H1 (cell line): ENCODE measurements around the gene PPAT. TPM values are rescaled to one million over a fixed set of nuclear protein-coding genes. Genes with fewer than 3 reads are reported as not detected.

ENCODE experiments used
- CREB1 ChIP-seq: IDR thresholded peaks from 2 replicates; pipeline ENCODE4 v1.6.1; 2012; ENCODE audit warnings: inconsistent platforms
- JUND ChIP-seq: IDR thresholded peaks from 2 replicates; pipeline ENCODE4 v1.6.1; 2011; ENCODE audit warnings: mild to moderate bottlenecking, improper control_type of control experiment, low read length
- SIN3A ChIP-seq, 2 experiments: IDR thresholded peaks in 1 of 2; conservative IDR thresholded peaks in 1 of 2; 2 replicates each; pipeline ENCODE4 v1.6.1; 2011 to 2012; ENCODE audit warnings: low read length in 2 of 2, improper control_type of control experiment in 1 of 2, low read depth in 1 of 2, mild to moderate bottlenecking in 1 of 2
- SIX5 ChIP-seq: IDR thresholded peaks from 2 replicates; pipeline ENCODE4 v1.6.1; 2011; ENCODE audit warnings: mild to moderate bottlenecking, low read depth, low read length
- TAF7 ChIP-seq: optimal IDR thresholded peaks from 2 replicates; pipeline ENCODE3; 2011; ENCODE audit warnings: low read depth, mild to moderate bottlenecking, inconsistent platforms, low read length, moderate library complexity, borderline replicate concordance
- polyA plus RNA-seq, 7 experiments: library from polyadenylated mRNA; depleted of rRNA in 3 of 7; stranded (reverse) in 5 of 7; unstranded in 2 of 7; fragments of >200 nt in 5 of 7; fragments of 200-250 nt in 2 of 7; gene quantifications; 1 replicate in 5 of 7; 2 replicates in 1 of 7; 4 replicates in 1 of 7; pipeline versions ENCODE4 v1.2.1 to v1.2.3, GENCODE V29; 2011 to 2013; ENCODE audit warnings: missing spikeins in 2 of 7, mixed read lengths in 2 of 7
- total RNA-seq: library from RNA; stranded (reverse); fragmentation: NEBNext Ultra II Directional; extraction: Animal tissue kit (Norgen Biotek cat#: 25700); gene quantifications from 2 replicates; pipeline ENCODE4 v1.2.1, GENCODE V29; 2021
- TF ChIP-seq, protein P1 (sequence below), 3 experiments: IDR thresholded peaks; 1 replicate in 2 of 3; 2 replicates in 1 of 3; pipeline versions ENCODE4 v1.5.1 to v1.6.1; 2011; ENCODE audit warnings: low read length in 3 of 3, mild to moderate bottlenecking in 3 of 3, inconsistent platforms in 2 of 3, low read depth in 1 of 3, moderate library complexity in 1 of 3; ENCODE audit not compliant: insufficient read depth in 1 of 3; ENCODE audit errors: control extremely low read depth in 1 of 3
- TF ChIP-seq, protein P2 (sequence below): fragments of 300-600 bp; sonication (generic); IDR thresholded peaks from 2 replicates; pipeline ENCODE4 v1.7.1; 2012; ENCODE audit warnings: low read length, moderate library complexity, mild to moderate bottlenecking, inconsistent platforms; ENCODE audit not compliant: insufficient replicate concordance

PPAT gene
- total and polyA plus RNA-seq, 2 of the 8 experiments (the other 6 are each of a cell fraction or from before 2014, with no cell fraction given): 24.5 to 104 TPM

GRCh38 chr4:56435140-56435926 lies at the start of gene PPAT (continued):
- TF ChIP-seq, protein P1, sequence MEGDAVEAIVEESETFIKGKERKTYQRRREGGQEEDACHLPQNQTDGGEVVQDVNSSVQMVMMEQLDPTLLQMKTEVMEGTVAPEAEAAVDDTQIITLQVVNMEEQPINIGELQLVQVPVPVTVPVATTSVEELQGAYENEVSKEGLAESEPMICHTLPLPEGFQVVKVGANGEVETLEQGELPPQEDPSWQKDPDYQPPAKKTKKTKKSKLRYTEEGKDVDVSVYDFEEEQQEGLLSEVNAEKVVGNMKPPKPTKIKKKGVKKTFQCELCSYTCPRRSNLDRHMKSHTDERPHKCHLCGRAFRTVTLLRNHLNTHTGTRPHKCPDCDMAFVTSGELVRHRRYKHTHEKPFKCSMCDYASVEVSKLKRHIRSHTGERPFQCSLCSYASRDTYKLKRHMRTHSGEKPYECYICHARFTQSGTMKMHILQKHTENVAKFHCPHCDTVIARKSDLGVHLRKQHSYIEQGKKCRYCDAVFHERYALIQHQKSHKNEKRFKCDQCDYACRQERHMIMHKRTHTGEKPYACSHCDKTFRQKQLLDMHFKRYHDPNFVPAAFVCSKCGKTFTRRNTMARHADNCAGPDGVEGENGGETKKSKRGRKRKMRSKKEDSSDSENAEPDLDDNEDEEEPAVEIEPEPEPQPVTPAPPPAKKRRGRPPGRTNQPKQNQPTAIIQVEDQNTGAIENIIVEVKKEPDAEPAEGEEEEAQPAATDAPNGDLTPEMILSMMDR (IDR thresholded peaks at IDR 0.05; ENCODE audit: control extremely low read depth in 1 of 3, insufficient read depth in 1 of 3, low read depth in 1 of 3, low read length in 3 of 3): peak in 2 of 3 experiments; percentile 7 to 30; a peak in 2 of 4 replicates
- peak; percentile 67 for TF ChIP-seq CREB1
- no peak for TF ChIP-seq TAF7
- TF ChIP-seq JUND: peak; percentile 74
- peak; percentile 69 to 72; a peak in 2 of 4 replicates for TF ChIP-seq SIN3A (conservative IDR thresholded peaks at IDR 0.05 in 1 of 2, IDR thresholded peaks at IDR 0.05 in 1 of 2; ENCODE audit: low read depth in 1 of 2, low read length in 2 of 2)
- no peak for TF ChIP-seq SIX5
- TF ChIP-seq, protein P2, sequence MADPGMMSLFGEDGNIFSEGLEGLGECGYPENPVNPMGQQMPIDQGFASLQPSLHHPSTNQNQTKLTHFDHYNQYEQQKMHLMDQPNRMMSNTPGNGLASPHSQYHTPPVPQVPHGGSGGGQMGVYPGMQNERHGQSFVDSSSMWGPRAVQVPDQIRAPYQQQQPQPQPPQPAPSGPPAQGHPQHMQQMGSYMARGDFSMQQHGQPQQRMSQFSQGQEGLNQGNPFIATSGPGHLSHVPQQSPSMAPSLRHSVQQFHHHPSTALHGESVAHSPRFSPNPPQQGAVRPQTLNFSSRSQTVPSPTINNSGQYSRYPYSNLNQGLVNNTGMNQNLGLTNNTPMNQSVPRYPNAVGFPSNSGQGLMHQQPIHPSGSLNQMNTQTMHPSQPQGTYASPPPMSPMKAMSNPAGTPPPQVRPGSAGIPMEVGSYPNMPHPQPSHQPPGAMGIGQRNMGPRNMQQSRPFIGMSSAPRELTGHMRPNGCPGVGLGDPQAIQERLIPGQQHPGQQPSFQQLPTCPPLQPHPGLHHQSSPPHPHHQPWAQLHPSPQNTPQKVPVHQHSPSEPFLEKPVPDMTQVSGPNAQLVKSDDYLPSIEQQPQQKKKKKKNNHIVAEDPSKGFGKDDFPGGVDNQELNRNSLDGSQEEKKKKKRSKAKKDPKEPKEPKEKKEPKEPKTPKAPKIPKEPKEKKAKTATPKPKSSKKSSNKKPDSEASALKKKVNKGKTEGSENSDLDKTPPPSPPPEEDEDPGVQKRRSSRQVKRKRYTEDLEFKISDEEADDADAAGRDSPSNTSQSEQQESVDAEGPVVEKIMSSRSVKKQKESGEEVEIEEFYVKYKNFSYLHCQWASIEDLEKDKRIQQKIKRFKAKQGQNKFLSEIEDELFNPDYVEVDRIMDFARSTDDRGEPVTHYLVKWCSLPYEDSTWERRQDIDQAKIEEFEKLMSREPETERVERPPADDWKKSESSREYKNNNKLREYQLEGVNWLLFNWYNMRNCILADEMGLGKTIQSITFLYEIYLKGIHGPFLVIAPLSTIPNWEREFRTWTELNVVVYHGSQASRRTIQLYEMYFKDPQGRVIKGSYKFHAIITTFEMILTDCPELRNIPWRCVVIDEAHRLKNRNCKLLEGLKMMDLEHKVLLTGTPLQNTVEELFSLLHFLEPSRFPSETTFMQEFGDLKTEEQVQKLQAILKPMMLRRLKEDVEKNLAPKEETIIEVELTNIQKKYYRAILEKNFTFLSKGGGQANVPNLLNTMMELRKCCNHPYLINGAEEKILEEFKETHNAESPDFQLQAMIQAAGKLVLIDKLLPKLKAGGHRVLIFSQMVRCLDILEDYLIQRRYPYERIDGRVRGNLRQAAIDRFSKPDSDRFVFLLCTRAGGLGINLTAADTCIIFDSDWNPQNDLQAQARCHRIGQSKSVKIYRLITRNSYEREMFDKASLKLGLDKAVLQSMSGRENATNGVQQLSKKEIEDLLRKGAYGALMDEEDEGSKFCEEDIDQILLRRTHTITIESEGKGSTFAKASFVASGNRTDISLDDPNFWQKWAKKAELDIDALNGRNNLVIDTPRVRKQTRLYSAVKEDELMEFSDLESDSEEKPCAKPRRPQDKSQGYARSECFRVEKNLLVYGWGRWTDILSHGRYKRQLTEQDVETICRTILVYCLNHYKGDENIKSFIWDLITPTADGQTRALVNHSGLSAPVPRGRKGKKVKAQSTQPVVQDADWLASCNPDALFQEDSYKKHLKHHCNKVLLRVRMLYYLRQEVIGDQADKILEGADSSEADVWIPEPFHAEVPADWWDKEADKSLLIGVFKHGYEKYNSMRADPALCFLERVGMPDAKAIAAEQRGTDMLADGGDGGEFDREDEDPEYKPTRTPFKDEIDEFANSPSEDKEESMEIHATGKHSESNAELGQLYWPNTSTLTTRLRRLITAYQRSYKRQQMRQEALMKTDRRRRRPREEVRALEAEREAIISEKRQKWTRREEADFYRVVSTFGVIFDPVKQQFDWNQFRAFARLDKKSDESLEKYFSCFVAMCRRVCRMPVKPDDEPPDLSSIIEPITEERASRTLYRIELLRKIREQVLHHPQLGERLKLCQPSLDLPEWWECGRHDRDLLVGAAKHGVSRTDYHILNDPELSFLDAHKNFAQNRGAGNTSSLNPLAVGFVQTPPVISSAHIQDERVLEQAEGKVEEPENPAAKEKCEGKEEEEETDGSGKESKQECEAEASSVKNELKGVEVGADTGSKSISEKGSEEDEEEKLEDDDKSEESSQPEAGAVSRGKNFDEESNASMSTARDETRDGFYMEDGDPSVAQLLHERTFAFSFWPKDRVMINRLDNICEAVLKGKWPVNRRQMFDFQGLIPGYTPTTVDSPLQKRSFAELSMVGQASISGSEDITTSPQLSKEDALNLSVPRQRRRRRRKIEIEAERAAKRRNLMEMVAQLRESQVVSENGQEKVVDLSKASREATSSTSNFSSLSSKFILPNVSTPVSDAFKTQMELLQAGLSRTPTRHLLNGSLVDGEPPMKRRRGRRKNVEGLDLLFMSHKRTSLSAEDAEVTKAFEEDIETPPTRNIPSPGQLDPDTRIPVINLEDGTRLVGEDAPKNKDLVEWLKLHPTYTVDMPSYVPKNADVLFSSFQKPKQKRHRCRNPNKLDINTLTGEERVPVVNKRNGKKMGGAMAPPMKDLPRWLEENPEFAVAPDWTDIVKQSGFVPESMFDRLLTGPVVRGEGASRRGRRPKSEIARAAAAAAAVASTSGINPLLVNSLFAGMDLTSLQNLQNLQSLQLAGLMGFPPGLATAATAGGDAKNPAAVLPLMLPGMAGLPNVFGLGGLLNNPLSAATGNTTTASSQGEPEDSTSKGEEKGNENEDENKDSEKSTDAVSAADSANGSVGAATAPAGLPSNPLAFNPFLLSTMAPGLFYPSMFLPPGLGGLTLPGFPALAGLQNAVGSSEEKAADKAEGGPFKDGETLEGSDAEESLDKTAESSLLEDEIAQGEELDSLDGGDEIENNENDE: no peak
